Spleen (tissue), 7 donors: Measurements from ENCODE around the gene HMX1.

Experiments
- POLR2A ChIP-seq, 3 donors: fragments of 450-650 bp; IDR thresholded peaks; one replicate each; pipeline ENCODE4 v1.5.1; 2017; ENCODE audit warnings: antibody characterized with exemption in 3 of 3, mild to moderate bottlenecking in 1 of 3
- POLR2AphosphoS5 ChIP-seq, 3 donors: sonication (generic); formaldehyde crosslinking; IDR thresholded peaks; one replicate each; pipeline ENCODE4 v1.5.1; 2017; ENCODE audit warnings: antibody characterized with exemption in 3 of 3
- TF ChIP-seq, protein P1 (sequence below), 11 experiments: fragments of 200-600 bp in 7 of 11; fragments of 450-650 bp in 4 of 11; sonication (generic) in 4 of 11; IDR thresholded peaks in 8 of 11; conservative IDR thresholded peaks in 3 of 11; 1 replicate in 7 of 11; 2 replicates in 4 of 11; pipeline versions ENCODE4 v1.4.0 to v1.8.0; 2016 to 2021; ENCODE audit warnings: antibody characterized with exemption in 11 of 11, inconsistent platforms in 4 of 11, mild to moderate bottlenecking in 1 of 11
- donor health status: DM: no; HTN: no; CAD: no; lungs with moderate emphysema.
- donor health status: DM: no; HTN: no; CAD: no.
- donor health status: DM: no; HTN: no; CAD: no.

DNA sequence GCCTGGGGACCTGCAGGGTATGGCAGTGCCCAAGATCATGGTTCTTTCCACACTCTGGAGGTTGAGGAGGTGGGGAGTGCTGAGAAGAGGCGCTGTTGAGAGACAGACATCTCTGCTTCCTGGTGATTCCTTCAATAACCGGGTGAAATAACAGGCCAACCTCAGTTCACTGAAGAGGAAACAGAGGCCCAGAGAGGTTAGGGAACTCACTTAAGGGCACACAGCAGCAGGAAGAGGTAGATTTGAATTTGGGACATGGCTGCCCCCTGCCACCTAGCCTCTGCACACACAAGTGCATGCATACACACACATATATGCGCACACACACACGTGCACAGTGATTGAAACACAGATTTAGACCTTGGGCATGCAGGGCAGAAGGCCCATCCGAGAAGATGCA is 24.9 kb upstream of the HMX1 start:
- TF ChIP-seq POLR2A (IDR thresholded peaks at IDR 0.05) (no peak), POLR2AphosphoS5 (IDR thresholded peaks at IDR 0.05) (no peak)
- TF ChIP-seq, protein P1, sequence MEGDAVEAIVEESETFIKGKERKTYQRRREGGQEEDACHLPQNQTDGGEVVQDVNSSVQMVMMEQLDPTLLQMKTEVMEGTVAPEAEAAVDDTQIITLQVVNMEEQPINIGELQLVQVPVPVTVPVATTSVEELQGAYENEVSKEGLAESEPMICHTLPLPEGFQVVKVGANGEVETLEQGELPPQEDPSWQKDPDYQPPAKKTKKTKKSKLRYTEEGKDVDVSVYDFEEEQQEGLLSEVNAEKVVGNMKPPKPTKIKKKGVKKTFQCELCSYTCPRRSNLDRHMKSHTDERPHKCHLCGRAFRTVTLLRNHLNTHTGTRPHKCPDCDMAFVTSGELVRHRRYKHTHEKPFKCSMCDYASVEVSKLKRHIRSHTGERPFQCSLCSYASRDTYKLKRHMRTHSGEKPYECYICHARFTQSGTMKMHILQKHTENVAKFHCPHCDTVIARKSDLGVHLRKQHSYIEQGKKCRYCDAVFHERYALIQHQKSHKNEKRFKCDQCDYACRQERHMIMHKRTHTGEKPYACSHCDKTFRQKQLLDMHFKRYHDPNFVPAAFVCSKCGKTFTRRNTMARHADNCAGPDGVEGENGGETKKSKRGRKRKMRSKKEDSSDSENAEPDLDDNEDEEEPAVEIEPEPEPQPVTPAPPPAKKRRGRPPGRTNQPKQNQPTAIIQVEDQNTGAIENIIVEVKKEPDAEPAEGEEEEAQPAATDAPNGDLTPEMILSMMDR (IDR thresholded peaks at IDR 0.05 in 8 of 11, conservative IDR thresholded peaks at IDR 0.05 in 3 of 11): no peak
